GDM1 (cell line): ENCODE results near the gene CHTF18.

ENCODE experiments used
- DNase-seq: peaks from one replicate; lab custom pipeline; 2025; lab: John Stamatoyannopoulos, UW

Gene CHTF18

DNA sequence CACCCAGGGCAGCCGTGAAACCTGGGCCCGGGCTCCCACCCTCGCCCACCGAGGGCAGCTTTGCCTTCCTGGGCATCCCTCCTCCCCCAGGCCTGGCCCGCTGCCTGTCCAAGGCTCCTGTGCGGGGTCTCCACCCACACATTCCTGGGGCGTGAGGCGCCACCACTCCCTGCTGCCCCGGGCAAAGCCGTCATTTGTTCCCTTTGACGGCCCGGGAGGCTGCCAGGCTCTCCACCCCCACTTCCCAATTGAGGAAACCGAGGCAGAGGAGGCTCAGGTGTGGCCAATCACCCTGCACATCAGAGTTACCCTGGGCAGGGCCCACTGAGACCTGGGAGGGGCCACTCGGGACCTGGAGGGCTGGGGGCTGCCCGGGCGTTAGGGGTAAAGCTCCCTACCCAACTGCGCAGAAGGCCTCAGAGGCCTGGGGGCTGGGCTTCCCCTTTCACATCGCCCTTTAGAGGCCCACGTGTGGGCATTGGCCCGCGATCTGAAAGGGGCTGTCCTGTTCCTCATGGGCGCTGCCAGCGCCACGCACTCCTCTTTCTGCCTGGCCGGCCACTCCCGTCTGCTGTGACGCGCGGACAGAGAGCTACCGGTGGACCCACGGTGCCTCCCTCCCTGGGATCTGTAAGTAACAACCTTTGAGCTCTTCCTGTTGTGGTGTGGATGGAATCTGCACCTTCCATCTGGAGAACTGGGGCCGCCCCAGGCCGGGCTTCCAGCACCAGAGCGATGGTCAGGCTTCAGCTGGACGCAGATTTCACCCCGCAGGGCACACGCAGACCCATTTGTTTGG is 27.7 kb upstream of the CHTF18 start, which contains the start of gene MSLN:
Gene MSLN, plus strand, starts transcription at position 190 of the 799 bp plus-strand sequence. CDS start 1,947 bp downstream, outside the sequence.
- DNase-seq = no peak

DNA sequence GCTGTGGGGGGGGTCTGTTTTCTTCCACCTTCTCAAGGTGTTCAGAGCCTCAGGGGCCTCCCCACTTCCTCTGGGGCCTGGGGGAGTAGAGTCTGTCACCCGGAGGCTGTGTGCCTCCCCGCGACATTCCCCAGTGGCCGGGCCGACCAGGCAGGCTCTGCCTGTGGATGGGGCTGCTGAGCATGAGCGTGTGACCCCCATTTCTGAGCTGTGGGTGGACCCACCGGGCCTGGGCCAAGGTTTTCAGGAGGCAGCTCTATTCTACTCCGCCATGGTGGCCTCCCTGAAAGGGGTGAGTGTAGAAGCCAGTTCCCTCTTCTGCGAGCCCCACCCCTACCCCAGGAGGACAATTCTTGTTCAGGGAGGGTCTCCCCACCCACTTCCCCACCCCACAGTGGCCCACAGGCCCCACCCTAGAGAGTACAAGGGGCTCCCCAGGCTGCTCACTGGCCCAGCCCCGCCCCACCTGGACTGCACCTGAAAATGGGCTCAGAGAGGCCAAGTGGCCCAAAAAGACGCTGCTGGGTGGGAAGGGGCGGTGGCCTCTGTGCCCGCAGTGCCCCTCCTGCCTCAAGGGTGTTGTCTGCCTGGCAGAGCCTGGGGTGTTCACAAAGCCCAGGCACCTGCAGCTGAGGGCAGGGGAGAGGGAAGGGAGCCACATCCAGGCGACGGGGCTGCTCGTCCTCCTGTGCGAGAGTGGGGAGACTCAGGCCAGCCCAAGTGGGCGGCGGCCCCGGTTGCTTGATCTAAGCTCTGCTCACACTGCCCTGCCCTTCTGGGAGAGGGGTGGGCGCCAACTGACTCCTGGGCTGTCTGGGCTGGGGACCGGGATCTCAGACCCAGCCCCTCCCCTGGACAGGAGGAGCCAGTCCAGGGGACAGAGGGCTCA is 26.6 kb upstream of the CHTF18 start:
- no peak for DNase-seq

DNA sequence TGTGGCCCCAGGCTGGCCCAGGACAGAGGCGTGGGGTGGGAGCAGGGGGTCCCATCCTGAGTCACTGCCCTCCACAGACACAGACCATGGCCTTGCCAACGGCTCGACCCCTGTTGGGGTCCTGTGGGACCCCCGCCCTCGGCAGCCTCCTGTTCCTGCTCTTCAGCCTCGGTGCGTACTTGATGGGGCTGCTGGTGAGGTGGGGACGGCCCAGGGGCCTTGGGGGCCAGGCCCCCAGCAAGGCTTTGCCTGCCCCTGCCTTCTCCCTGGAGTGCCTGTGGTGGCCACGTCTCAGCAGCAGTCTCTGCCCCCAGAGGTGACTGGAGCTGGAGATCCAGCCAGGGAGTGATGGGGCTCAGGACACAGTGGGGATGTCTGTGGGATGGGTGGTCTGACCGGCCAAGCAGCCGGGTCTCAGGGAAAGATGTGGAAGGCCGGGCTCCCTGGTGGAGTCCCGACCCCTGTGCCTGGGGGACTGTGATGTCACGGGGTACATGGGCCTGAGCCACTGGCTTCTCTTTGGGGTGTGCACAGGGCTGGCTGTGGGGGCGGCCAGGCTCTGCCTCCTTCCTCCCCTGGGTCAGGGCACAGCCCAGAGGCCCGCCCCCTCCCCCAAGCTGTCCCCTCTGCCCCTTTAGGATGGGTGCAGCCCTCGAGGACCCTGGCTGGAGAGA is 25.7 kb upstream of the CHTF18 start:
- DNase-seq = no peak

DNA sequence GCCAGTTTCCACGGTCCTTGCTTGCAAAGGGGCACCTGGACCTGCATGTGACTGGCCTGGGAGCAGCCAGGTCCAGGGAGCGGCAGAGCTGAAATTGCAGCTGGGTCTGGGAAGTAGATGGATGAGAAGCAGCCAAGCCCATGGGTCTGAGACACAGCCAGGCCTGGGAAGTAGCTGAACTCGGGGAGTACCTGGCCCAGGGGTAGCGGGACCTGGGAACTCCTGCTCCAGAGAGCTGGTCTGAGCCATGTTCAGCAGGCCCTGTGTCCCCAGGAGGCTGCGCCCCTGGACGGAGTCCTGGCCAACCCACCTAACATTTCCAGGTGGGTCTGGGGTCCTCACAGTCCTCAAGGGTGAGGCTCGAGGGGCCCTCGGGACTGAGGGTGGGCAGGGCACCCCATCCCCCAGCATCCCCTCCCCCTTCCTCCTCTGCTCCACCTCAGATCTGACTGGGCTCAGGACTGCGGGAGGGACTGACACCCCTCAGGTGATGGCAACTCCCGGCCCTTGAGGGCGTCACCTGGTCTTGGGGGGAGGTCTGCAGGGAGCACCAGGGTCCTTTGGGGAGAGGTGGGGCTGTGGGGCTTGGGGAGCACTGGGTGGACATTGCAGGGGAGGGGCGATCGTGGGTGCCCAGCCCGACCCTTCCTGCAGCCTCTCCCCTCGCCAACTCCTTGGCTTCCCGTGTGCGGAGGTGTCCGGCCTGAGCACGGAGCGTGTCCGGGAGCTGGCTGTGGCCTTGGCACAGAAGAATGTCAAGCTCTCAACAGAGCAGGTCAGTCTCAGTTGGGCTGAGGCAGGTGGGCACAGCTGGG is 24.8 kb upstream of the CHTF18 start:
- no peak for DNase-seq

DNA sequence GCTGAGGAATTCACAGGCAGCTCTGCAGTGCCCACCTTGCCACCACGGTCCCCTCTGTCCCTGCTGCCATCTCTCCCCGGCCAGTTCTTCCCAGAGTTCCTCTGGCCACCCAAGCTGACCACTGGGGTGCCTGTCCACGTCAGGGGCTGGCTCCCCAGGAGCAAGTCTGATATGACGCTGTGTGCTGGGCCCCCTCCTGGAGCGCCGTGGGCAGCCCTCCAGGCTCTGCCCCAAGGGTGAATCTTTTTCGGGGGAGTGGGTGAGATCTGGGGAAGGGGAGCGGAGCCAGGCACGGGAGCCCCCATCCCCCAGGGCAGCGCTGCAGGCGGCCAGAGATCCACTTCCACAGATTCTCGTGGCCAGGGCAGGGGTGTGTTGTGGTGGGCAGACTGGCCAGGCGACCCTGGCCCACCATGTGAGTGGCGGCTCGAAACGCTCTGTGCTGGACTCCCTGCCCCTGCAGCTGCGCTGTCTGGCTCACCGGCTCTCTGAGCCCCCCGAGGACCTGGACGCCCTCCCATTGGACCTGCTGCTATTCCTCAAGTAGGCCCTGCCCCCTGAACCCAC is 24.2 kb upstream of the CHTF18 start:
- DNase-seq = no peak

DNA sequence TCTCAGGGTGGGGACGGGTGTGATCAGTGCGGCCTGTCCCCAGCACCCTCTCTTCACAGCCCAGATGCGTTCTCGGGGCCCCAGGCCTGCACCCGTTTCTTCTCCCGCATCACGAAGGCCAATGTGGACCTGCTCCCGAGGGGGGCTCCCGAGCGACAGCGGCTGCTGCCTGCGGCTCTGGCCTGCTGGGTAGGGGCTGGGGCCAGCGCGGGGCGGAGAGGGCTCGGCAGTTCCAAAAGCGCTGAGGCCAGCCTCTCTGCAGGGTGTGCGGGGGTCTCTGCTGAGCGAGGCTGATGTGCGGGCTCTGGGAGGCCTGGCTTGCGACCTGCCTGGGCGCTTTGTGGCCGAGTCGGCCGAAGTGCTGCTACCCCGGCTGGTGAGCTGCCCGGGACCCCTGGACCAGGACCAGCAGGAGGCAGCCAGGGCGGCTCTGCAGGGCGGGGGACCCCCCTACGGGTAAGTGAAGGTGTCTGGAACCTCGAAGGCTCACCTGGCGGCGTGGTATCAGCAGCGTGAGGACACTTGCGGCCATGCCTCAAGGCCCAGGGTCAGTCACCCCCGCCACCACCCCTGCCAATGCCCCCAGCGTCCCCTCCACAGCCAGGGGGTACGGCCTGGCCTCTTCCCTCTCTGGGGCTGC is 23.5 kb upstream of the CHTF18 start:
- no peak for DNase-seq

DNA sequence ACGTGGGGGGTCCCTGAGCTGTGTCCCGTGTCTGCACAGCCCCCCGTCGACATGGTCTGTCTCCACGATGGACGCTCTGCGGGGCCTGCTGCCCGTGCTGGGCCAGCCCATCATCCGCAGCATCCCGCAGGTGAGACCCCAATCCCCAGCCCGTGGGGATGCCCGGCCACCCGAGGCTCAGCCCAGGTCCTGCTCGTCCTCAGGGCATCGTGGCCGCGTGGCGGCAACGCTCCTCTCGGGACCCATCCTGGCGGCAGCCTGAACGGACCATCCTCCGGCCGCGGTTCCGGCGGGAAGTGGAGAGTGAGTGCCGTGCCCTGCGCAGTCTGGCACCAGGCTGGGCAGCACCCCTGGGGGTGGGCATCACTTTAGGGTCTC is 22.9 kb upstream of the CHTF18 start:
- DNase-seq = no peak

DNA sequence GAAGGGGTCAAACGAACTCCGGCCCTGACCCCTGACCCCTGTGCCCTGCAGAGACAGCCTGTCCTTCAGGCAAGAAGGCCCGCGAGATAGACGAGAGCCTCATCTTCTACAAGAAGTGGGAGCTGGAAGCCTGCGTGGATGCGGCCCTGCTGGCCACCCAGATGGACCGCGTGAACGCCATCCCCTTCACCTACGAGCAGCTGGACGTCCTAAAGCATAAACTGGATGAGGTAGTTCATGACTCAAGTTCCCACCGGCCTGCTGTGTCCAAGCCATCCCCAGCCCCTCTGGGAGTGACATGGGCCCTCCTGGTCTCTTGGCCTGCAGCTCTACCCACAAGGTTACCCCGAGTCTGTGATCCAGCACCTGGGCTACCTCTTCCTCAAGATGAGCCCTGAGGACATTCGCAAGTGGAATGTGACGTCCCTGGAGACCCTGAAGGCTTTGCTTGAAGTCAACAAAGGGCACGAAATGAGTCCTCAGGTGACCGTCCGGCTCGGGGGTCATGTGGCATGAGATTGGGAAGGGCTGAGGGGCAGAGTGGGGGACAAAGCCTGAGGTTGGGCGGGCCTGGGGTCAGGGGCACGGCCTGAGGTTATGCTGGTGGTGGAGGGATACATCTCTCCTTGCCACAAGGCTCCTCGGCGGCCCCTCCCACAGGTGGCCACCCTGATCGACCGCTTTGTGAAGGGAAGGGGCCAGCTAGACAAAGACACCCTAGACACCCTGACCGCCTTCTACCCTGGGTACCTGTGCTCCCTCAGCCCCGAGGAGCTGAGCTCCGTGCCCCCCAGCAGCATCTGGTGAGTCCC is 22.2 kb upstream of the CHTF18 start:
- no peak for DNase-seq

DNA sequence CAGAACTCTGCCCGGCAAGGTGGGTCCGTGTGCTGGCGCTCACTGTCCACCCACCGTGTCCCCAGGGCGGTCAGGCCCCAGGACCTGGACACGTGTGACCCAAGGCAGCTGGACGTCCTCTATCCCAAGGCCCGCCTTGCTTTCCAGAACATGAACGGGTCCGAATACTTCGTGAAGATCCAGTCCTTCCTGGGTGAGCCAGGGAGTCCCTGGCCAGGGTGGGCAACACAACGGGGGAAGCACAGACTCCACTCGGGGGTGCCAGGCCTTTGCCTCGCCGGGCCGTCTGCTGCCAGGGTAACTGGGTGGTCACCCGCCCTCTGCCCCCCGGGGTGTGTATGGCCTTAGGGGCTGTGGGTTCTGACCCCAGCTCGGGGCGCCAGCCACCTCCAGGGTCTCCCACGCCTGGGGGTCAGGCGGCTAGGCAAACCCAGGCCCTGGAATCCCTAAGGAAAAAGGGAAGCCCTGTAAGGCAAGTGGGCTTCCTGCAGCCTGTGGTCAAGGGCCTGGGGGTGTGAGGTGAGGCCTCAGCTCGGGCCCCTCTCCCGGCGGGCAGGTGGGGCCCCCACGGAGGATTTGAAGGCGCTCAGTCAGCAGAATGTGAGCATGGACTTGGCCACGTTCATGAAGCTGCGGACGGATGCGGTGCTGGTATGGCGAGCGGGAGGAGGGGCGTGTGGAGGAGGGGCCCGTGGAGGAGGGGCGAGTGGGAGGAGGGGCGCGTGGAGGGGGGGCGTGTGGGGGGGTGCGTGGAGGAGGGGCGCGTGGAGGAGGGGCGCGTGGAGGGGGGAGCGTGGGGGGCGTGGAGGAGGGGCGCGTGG is 21.4 kb upstream of the CHTF18 start:
- no peak for DNase-seq

DNA sequence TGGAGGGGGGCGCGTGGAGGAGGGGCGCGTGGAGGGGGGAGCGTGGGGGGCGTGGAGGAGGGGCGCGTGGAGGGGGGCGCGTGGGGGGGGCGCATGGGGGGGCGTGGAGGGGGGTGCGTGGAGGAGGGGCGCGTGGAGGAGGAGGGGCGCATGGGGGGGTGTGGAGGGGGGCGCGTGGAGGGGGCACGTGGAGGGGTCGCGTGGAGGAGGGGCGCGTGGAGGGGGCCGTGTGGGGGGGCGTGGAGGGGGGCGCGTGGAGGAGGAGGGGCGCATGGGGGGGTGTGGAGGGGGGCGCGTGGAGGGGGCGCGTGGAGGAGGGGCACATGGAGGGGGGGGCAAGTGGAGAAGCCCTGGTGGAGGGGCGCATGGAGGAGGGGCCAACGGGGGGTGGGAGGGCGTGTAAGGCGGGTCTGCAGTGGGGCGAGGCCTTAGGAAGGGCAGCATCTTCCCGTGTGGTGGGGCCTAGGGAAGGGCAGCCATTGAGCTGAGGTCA is 20.6 kb upstream of the CHTF18 start:
- DNase-seq = no peak

DNA sequence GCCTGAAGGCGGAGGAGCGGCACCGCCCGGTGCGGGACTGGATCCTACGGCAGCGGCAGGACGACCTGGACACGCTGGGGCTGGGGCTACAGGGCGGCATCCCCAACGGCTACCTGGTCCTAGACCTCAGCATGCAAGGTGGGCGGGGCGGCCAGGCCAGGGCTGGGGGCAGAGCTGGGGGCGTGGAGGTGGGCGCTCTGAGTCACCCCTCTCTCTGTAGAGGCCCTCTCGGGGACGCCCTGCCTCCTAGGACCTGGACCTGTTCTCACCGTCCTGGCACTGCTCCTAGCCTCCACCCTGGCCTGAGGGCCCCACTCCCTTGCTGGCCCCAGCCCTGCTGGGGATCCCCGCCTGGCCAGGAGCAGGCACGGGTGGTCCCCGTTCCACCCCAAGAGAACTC is 20.0 kb upstream of the CHTF18 start:
- DNase-seq = no peak

DNA sequence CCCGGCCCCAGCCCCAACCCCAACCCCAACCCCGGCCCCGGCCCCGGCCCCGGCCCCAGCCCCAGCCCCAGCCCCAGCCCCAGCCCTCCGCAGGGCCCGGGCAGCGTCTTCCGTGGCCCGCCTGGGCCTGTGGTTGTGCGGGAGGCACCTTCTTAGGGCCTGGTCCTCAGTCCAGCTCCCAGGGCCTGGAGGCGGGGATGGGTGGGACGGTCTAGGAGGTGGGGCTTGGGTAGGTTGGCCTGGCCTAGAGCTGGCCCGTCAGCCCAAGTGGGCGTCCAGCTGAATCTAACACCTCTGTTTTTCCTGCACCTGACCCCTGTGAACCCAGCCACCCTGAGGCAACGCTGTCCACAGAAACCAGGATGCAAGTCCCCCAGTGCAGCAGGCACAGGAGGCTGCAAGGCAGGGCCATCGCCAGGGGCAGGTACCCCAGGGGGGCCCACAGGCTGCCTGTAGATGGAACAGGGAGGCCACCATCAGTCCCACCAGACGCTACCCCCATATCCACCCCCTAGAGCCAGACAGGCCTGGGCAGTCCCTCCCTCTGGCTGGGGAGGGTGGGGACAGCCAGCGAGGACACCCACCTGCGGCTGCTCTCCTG is 19.1 kb upstream of the CHTF18 start:
- no peak for DNase-seq

DNA sequence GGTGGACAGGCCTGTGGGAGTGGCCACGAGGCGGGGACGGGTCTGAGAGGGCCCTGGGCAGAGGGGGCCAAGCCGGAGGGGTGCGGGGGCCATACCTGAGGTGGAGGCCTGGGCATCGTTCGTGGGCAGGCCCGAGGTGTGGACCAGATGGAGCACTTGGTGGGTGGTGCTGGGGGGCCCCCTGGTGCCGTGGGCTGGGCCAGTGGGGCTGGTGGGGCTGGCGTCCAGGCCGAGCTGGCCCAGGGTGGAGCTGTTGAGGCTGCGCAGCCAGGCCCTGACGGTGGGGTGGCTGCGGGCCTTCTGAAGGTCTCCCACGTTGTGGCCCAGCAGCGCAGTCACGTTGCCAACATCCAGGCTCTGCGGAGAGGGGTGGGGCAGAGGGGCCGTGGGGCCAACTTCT is 18.5 kb upstream of the CHTF18 start:
- DNase-seq = no peak

DNA sequence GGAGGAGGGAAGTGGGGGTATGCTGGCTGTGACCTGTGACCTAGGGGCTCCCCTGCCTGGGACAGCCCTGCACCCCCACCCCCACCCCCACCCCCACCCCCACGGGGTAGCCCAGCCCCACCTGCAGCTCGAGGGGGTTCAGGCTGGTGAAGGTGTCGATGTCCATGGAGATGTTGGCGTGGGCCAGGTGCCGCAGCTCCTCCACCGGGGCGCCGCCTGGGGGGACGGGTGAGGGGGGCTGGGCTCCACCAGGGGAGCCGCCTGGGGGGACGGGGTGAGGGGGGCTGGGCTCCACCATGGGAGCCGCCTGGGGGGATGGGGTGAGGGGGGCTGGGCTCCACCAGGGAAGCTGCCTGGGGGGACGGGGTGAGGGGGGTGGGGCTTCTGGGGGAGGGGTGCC is 18.0 kb upstream of the CHTF18 start:
- DNase-seq = no peak

DNA sequence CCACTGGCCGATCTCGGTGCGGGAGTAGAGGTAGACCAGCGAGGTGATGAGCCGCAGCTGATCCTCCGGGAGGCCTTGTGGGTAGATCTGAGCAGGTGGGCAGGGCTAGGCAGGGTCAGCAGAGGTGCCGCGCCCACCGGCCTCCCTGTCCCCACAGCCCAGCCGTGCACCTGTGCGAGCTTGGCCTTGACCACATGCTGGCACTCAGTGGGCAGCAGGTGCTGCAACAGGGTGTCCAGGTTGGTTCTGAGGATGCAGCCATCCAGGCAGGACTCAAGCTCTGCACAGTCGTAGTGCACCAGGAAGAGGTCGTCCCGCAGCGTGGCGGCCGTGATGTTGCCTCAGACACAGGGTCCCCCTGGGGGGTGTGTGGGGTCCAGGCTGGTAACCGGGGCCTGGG is 15.5 kb upstream of the CHTF18 start:
- DNase-seq = no peak

DNA sequence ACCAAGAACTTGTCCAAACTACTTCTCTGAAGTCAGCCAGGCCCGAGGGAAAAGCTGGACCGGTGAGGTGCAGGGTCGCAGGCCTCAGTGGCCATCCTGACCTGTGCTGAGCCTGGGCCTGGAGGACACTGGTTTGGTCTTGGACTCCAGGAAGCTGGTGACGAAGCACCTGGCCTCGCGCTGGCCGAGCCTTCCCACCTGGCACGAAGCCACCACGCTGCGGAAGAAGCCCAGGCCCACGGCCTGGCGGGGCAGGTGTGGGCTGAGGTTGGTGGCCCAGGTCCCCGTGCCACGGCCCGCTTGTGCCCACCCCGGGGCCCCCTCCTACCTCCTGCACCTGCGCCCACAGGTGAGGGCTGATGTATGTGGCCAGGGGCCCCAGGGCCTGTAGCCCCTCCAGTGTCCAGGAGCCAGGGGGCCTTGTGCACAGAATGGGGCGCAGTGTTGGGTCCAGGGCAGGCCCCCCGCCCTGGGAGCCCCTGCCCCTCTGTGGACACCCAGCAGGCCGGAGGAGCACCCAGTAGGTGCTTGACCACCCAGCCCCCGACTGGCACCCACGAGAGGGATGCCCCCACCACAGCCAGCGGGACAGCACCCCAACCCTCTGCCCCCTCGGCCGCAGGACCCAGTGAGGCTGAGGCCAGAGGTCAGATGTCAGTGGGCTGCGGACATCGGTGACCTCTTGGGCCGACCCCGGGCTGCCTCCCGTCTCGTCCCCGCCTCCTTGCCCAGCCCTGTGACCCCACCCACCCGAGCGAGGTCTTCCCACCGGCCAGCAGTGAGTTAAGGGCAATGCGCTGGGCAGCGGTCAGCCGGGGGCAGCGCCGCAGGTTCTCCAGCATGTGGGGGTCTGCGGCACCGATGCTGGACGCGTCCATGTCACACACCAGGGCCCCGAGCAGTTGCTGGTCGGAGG is 14.1 kb upstream of the CHTF18 start:
- DNase-seq = no peak

DNA sequence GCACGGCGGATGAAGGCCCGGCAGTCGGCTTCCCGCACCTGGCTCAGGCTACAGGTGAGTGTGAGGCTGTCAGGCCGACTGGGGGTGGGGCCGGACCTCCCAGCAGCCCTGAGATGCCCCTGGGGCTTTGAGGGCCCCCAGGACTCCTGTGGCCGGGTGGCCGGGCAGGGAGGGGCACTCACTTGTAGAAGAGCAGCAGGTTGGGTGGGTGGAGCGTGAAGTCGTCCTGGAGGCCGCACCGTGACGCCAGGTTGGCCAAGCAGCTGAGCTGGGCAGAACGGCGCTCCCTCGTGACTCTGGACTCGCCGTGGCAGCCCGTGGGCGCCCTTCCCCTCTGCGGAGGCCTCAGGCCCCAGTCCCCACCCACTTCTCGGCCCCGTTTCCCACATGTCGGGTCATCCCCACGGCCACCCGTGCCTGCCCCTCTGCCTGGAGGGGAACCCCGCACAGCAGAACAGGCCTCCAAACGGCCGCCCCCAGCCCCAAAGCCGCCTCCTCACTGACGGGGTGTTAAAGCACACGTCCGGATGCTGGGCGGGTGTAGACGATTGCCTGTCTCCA is 13.1 kb upstream of the CHTF18 start:
- no peak for DNase-seq
